Activated CD4-positive, alpha-beta T cell treated with anti-CD3 and anti-CD28 coated beads for 36 hours (primary cell): ENCODE results near the gene TSPAN9. TPM values are rescaled to one million over a fixed set of nuclear protein-coding genes. Genes with fewer than 3 reads are reported as not detected.
A peak's percentile ranks its signal among the peaks of the same experiment; 100 is the strongest.

ENCODE experiments used
- ATAC-seq: fragments of 200-7000 bp; cut with Tn5 transposase; one replicate; pipeline ENCODE4 v1.10.0; 2021; ENCODE audit warnings: mild to moderate bottlenecking, moderate library complexity
- CTCF ChIA-PET: fragments of 350-600 bp; sonication (Branson Sonifier 250); formaldehyde crosslinking; loops from one replicate; lab custom pipeline; 2021; ENCODE audit warnings: antibody characterized with exemption; lab: Charles Lee
- POLR2A ChIA-PET: fragments of 350-600 bp; sonication (Branson Sonifier 250); formaldehyde crosslinking; loops from one replicate; lab custom pipeline; 2021; ENCODE audit warnings: antibody characterized with exemption, inconsistent platforms; lab: Charles Lee
- DNase-seq: peaks from one replicate; pipeline ENCODE4 v3.0.0-alpha.2; 2020
- H3K27ac Mint-ChIP-seq: one replicate; pipeline ENCODE4 v1.8.0; 2021; ENCODE audit warnings: mixed read lengths
- H3K27me3 Mint-ChIP-seq: one replicate; pipeline ENCODE4 v1.8.0; 2021; ENCODE audit warnings: mixed read lengths
- H3K36me3 Mint-ChIP-seq: one replicate; pipeline ENCODE4 v1.8.0; 2021; ENCODE audit warnings: low read depth, mixed read lengths
- H3K4me1 Mint-ChIP-seq: one replicate; pipeline ENCODE4 v1.8.0; 2021; ENCODE audit warnings: mixed read lengths
- H3K4me3 Mint-ChIP-seq: one replicate; pipeline ENCODE4 v1.8.0; 2021; ENCODE audit warnings: mild to moderate bottlenecking, moderate library complexity, mixed read lengths
- H3K9me3 Mint-ChIP-seq: one replicate; pipeline ENCODE4 v1.8.0; 2021; ENCODE audit warnings: low read depth, mixed read lengths
- intact Hi-C, 2 experiments: fragments of 100-400 bp; cut with DNase I in 1 of 2; cut with micrococcal nuclease in 1 of 2; formaldehyde crosslinking; loops; one replicate each; pipeline versions ENCODE4 v1.14.2 to v1.15.1; 2022 to 2024; cut with DNase I, micrococcal nuclease
- total RNA-seq, 2 experiments: library from RNA; stranded (reverse); gene quantifications; one replicate each; pipeline ENCODE4 v1.2.3, GENCODE V29; 2021

TSPAN9 gene
- total RNA-seq, 2 experiments from 2014 or later: 0.82 to 1.3 TPM

- peaks cover 4% of the 10 kb centered on the region for H3K4me1 Mint-ChIP-seq
- peak; percentile 87 for ATAC-seq
- H3K27ac Mint-ChIP-seq: no peak overlapping the region
- intact Hi-C loops: no loop called here
- H3K27me3 Mint-ChIP-seq: no peaks in the 10 kb centered on the region
- H3K36me3 Mint-ChIP-seq: no peaks in the 10 kb centered on the region
- no peaks in the 10 kb centered on the region for H3K9me3 Mint-ChIP-seq
- POLR2A ChIA-PET: no interaction called here
- H3K4me3 Mint-ChIP-seq: no peak overlapping the region
- peak; percentile 18 for DNase-seq
- CTCF ChIA-PET: interaction anchor here (0.6 kb wide), 2 partner anchors 15 to 53 kb away, joined by 3 to 4 read pairs; no protein-coding TSS in a partner anchor
Measured at GRCh38 chr12:3186546-3187215, 109.5 kb downstream of the TSPAN9 start.

- no peak overlapping the region for H3K4me3 Mint-ChIP-seq
- DNase-seq: peak; percentile 16
- no peak for ATAC-seq
- ChIA-PET POLR2A (no interaction called here), CTCF (interaction anchor here (0.6 to 2.1 kb wide), 2 partner anchors 15 to 87 kb away, joined by 4 to 7 read pairs; no protein-coding TSS in a partner anchor)
- no peaks in the 10 kb centered on the region for H3K27me3 Mint-ChIP-seq
- H3K36me3 Mint-ChIP-seq: no peaks in the 10 kb centered on the region
- no peak overlapping the region for H3K27ac Mint-ChIP-seq
- intact Hi-C loops: no loop called here
- no peaks in the 10 kb centered on the region for H3K9me3 Mint-ChIP-seq
- peaks cover 4% of the 10 kb centered on the region for H3K4me1 Mint-ChIP-seq
Measured at GRCh38 chr12:3187846-3188770, 110.9 kb downstream of the TSPAN9 start.

- Mint-ChIP-seq H3K9me3 (no peaks in the 10 kb centered on the region), H3K4me1 (peaks cover 4% of the 10 kb centered on the region), H3K27me3 (no peaks in the 10 kb centered on the region), H3K36me3 (no peaks in the 10 kb centered on the region), H3K27ac (no peak overlapping the region), H3K4me3 (no peak overlapping the region)
- ChIA-PET CTCF (interaction anchor here (2.1 kb wide), 1 partner anchor 13 kb away, joined by 7 read pairs; no protein-coding TSS in a partner anchor), POLR2A (no interaction called here)
- ATAC-seq (no peak), DNase-seq (no peak)
- intact Hi-C loops: no loop called here
Measured at GRCh38 chr12:3189282-3189681, 112.1 kb downstream of the TSPAN9 start.

- CTCF ChIA-PET: no interaction called here
- H3K9me3 Mint-ChIP-seq: no peaks in the 10 kb centered on the region
- no peak overlapping the region for H3K27ac Mint-ChIP-seq
- DNase-seq (no peak), ATAC-seq (no peak)
- POLR2A ChIA-PET: no interaction called here
- H3K4me3 Mint-ChIP-seq: no peak overlapping the region
- intact Hi-C loops: no loop called here
- H3K27me3 Mint-ChIP-seq: no peaks in the 10 kb centered on the region
- H3K36me3 Mint-ChIP-seq: no peaks in the 10 kb centered on the region
- peaks cover 4% of the 10 kb centered on the region for H3K4me1 Mint-ChIP-seq
Measured at GRCh38 chr12:3190101-3190500, 112.9 kb downstream of the TSPAN9 start.

GRCh38 chr12:3191450-3191849, 114.3 kb downstream of the TSPAN9 start:
- DNase-seq: no peak
- Mint-ChIP-seq H3K27me3 (no peaks in the 10 kb centered on the region), H3K4me3 (no peak overlapping the region), H3K4me1 (peaks cover under 1% of the 10 kb centered on the region), H3K9me3 (no peaks in the 10 kb centered on the region), H3K36me3 (no peaks in the 10 kb centered on the region), H3K27ac (no peak overlapping the region)
- ChIA-PET POLR2A (no interaction called here), CTCF (no interaction called here)
- intact Hi-C loops: no loop called here
- ATAC-seq: no peak

GRCh38 chr12:3192221-3192620, 115.0 kb downstream of the TSPAN9 start:
- H3K27me3 Mint-ChIP-seq: peaks cover 6% of the 10 kb centered on the region
- ATAC-seq (no peak), DNase-seq (no peak)
- H3K4me3 Mint-ChIP-seq: no peak overlapping the region
- ChIA-PET CTCF (interaction anchor here (0.8 kb wide), 1 partner anchor 51 kb away, joined by 3 read pairs; no protein-coding TSS in a partner anchor), POLR2A (no interaction called here)
- H3K27ac Mint-ChIP-seq: no peak overlapping the region
- H3K9me3 Mint-ChIP-seq: no peaks in the 10 kb centered on the region
- H3K36me3 Mint-ChIP-seq: no peaks in the 10 kb centered on the region
- intact Hi-C loops: no loop called here
- H3K4me1 Mint-ChIP-seq: no peaks in the 10 kb centered on the region

GRCh38 chr12:3193131-3193530, 116.0 kb downstream of the TSPAN9 start:
- no peak overlapping the region for H3K4me3 Mint-ChIP-seq
- DNase-seq: no peak
- no peaks in the 10 kb centered on the region for H3K9me3 Mint-ChIP-seq
- POLR2A ChIA-PET: no interaction called here
- CTCF ChIA-PET: interaction anchor here (0.5 to 0.8 kb wide), 3 partner anchors 52 to 1309 kb away, joined by 3 to 5 read pairs (median 3); no protein-coding TSS in a partner anchor
- no peak for ATAC-seq
- intact Hi-C loops: no loop called here
- H3K27ac Mint-ChIP-seq: no peak overlapping the region
- peaks cover 9% of the 10 kb centered on the region for H3K27me3 Mint-ChIP-seq
- H3K4me1 Mint-ChIP-seq: no peaks in the 10 kb centered on the region
- no peaks in the 10 kb centered on the region for H3K36me3 Mint-ChIP-seq

- intact Hi-C loops: no loop called here
- H3K36me3 Mint-ChIP-seq: no peaks in the 10 kb centered on the region
- ATAC-seq (no peak), DNase-seq (no peak)
- H3K9me3 Mint-ChIP-seq: no peaks in the 10 kb centered on the region
- ChIA-PET CTCF (interaction anchor here (0.5 to 1.3 kb wide), 3 partner anchors 82 to 1308 kb away, joined by 3 to 5 read pairs (median 5); no protein-coding TSS in a partner anchor), POLR2A (no interaction called here)
- no peak overlapping the region for H3K27ac Mint-ChIP-seq
- H3K27me3 Mint-ChIP-seq: peaks cover 9% of the 10 kb centered on the region
- H3K4me3 Mint-ChIP-seq: no peak overlapping the region
- H3K4me1 Mint-ChIP-seq: no peaks in the 10 kb centered on the region
Measured at GRCh38 chr12:3193755-3194154, 116.6 kb downstream of the TSPAN9 start.

- Mint-ChIP-seq H3K9me3 (no peaks in the 10 kb centered on the region), H3K4me1 (peaks cover 5% of the 10 kb centered on the region), H3K4me3 (no peak overlapping the region), H3K27ac (no peak overlapping the region), H3K36me3 (no peaks in the 10 kb centered on the region), H3K27me3 (peaks cover 21% of the 10 kb centered on the region)
- CTCF ChIA-PET: interaction anchor here (0.6 to 1.5 kb wide), 3 partner anchors 80 to 510 kb away, joined by 3 to 4 read pairs (median 3); no protein-coding TSS in a partner anchor
- no peak for DNase-seq
- intact Hi-C loops: no loop called here
- POLR2A ChIA-PET: no interaction called here
- ATAC-seq: no peak
Measured at GRCh38 chr12:3195337-3195736, 118.2 kb downstream of the TSPAN9 start.

- ChIA-PET CTCF (interaction anchor here (0.6 to 1.5 kb wide), 3 partner anchors 79 to 103 kb away, joined by 3 to 5 read pairs (median 4); no protein-coding TSS in a partner anchor), POLR2A (no interaction called here)
- ATAC-seq: no peak
- Mint-ChIP-seq H3K4me1 (peaks cover 5% of the 10 kb centered on the region), H3K27me3 (peaks cover 21% of the 10 kb centered on the region), H3K27ac (no peak overlapping the region), H3K4me3 (no peak overlapping the region), H3K9me3 (no peaks in the 10 kb centered on the region), H3K36me3 (no peaks in the 10 kb centered on the region)
- intact Hi-C loops: no loop called here
- no peak for DNase-seq
Measured at GRCh38 chr12:3195859-3196483, 118.8 kb downstream of the TSPAN9 start.

- intact Hi-C loops: no loop called here
- ChIA-PET POLR2A (no interaction called here), CTCF (interaction anchor here (0.7 to 0.9 kb wide), 2 partner anchors 79 to 506 kb away, joined by 3 to 5 read pairs; no protein-coding TSS in a partner anchor)
- ATAC-seq (no peak), DNase-seq (no peak)
- Mint-ChIP-seq H3K4me3 (no peak overlapping the region), H3K27ac (no peak overlapping the region), H3K9me3 (no peaks in the 10 kb centered on the region), H3K27me3 (peaks cover 27% of the 10 kb centered on the region), H3K4me1 (peaks cover 9% of the 10 kb centered on the region), H3K36me3 (no peaks in the 10 kb centered on the region)
Measured at GRCh38 chr12:3196488-3196887, 119.3 kb downstream of the TSPAN9 start.
